NCI-H524 (cell line): ENCODE results near the gene LUZP1.
"Not testable (repeated sequence)": the region's sequence is repeated elsewhere in the genome, so short reads cannot be mapped to it uniquely, and the experiment has no call there.

Experiments
- DNase-seq, 2 experiments: peaks; one replicate each; lab custom pipeline; 2025; lab: John Stamatoyannopoulos, UW

The LUZP1 gene

DNA sequence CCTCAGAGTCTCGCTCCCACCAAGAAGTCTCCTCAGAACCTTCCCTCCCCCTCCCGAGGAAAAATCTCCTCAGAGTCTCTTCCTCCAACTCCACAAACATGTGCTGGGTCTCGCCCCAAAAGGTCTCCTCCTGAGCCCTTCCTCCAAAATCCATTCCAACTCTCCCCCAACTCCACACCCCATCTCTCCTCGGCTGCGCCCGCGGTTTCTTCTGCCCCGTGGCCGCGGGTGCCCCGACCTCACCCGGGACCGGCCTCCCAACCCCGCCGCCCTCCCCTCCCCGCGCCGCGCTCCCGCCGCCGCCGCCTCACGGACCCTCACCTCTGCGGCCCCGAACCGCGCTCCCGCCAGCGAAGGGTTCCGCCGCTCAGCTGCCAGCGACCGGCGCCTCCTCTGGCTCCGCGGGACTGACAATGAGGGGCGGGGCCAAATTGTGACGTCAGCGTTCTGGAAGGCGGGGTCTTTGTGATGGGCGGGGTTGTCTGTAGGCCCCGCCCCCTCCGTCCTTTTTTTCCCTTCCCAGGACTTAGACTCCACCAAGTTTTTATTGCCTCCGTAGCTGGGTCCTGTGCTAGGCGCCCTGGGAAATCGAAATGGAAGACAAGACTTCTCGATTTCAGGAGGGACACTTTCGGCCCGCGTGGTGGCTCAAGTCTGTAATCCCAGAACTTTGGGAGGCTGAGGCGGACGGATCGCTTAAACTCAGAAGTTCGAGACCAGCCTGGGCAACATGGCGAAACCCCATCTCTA lies at the start of gene LUZP1:
Gene LUZP1 (minus strand): TSS at position 412 of the 750 bp plus-strand sequence.
- DNase-seq = peak; percentile 57 to 80

GRCh38 chr1:23217421-23218115 lies 48.9 kb upstream of the LUZP1 start, which contains the start of gene HTR1D:
Gene HTR1D (minus strand): TSS chr1:23217502. CDS start chr1:23194219, 23,283 bp downstream.
- DNase-seq = no peak

DNA sequence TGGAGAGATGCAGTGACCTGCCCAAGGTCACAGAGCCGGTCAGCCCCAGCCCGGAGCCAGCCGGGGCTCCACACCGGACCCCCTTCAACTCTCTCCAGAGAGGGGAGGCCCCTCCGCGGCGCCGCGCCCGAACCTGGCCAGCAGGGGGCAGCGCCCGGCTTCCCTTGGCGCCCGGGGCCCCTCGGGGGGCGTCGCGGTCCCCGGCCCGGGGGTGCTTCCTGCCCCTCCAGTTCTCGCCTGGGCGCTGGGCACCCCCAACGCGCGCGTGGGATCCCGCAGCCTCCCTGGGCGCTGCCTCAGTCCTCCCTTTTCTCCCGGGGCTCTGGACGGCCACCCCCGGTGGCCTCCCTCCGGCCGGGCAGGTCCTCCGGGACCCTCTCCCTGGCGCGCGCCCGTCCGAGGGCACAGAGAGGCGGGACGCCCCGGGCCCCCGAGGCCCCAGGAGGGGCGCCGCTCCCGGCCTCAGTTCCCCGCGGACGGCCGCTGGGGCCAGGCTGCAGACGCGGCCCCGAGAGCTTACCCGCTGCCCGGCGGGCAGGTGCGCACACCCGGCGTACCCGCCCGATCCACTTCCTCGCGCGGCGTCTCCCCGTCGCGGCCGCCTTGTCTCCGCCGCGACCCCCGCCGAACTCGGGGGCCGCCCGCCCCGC lies 48.2 kb upstream of the LUZP1 start:
- peak in 1 of 2 experiments; percentile 21 for DNase-seq

DNA sequence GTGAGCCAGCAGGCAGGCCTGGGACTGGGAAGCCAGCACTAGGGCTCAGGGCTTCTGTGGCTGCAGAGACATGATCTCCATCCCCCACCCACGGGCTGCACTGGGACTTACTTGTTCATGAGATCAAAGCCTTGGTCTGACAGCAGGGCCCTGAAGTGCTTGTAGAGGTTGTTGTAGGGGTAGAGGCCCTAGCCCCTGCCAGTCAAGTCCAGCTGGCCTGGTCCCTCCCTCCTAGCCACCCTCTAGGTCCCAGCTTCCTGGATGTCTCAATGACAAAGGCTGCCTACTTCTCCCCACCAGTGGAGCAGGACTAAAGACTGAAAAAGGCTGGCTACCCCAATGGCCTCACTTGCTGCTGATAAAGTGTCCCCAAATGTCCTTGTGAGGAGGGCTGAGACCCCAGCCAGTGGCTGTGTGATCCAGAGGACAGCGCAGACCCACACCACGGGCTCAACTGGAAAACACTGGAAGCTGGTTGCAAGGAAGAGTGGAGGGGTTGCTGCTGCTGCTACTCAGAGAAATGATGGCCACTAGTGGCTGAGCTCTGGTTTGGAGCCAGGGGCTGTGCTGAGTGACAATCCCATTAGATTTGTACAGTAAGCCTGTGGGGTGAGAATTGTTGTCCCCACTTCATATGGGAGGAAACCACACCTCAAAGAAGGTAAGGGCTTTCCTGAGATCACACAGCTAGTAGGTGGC lies 47.2 kb upstream of the LUZP1 start:
- no peak for DNase-seq

GRCh38 chr1:23215291-23215690 lies 46.6 kb upstream of the LUZP1 start:
- DNase-seq = no peak

GRCh38 chr1:23214640-23215039 lies 46.0 kb upstream of the LUZP1 start:
- DNase-seq = no peak

- no peak for DNase-seq
Measured at GRCh38 chr1:23211955-23212354, 43.3 kb upstream of the LUZP1 start.

- DNase-seq = no peak
Measured at GRCh38 chr1:23210963-23211362, 42.3 kb upstream of the LUZP1 start.

DNA sequence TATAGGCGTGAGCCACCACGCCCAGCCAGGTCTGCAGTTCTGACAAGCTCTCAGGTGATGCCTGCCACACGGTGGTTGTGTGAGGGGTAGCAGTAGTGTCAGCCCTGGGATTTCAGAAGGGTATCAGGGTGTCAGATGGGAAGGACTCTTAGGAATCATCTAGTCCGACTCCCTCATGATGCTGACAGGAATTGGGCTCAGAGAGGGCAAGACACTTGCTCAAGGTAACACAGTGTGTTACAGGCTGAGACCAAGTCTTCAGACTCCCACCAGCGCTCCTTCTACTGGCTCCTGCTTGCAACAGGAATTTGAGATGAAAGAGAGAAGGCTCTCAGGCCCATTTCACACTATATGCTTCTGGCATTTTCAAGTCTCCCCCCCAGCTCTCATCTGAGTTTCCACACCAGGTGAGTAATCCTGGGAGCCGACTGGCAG lies 41.7 kb upstream of the LUZP1 start:
- peak in 1 of 2 experiments; percentile 10 for DNase-seq

DNA sequence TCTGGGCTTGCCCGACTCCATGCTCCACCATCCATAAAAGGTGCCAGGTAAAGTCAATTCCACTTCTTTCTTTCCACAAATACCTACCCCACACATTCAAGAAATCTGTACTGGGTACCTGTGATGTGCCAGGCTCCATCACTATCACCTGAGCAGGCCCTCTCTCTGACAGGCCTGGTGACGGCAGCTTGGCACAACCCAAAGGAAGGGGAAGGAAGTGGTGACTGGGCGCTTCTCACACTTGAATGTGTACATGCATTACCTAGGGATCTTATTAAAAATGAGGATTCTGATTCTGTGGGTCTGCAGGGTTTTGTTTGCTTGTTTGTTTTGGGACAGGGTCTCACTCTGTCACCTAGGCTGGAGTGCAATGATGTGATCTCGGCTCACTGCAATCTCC lies 41.1 kb upstream of the LUZP1 start:
- DNase-seq = no peak

GRCh38 chr1:23208527-23208926 lies 39.9 kb upstream of the LUZP1 start:
- DNase-seq = no peak

DNA sequence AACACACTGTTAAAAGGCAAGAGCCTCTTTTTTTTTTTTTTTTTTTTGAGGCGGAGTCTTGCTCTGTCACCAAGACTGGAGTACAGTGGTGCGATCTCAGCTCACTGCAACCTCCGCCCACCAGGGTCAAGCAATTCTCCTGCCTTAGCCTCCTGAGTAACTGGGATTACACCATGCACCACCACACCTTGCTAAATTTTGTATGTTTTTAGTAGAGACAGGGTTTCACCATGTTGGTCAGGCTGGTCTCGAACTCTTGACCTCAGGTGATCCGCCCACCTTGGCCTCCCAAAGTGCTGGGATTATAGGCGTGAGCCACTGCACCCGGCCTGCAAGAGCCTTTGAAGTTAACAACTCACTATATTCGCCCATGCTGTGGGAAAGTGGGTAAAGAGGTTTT lies 39.1 kb upstream of the LUZP1 start:
- peak; percentile 49 to 51 for DNase-seq

DNA sequence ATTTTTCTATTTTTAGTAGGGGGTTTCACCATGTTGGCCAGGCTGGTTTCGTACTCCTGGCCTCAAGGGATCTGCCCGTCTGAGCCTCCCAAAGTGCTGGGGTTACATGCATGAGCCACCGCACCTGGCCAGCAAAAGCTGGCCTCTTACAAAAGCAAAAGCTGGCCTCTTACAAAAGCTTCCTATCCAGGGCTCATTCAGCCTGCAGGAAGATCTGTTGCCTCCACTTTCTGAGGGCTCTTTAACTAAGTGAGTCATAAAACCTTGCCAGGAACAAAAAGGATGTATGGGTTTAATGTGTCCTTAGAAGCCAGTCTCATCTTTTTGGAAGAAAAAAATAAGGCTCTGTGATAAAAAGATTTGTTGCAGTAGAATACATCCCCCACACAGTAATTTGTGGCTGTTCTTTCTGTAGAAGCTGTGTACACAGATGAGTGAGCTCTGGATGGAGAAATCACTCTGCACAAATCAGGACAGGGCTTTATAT lies 33.6 kb upstream of the LUZP1 start:
- DNase-seq = no peak

DNA sequence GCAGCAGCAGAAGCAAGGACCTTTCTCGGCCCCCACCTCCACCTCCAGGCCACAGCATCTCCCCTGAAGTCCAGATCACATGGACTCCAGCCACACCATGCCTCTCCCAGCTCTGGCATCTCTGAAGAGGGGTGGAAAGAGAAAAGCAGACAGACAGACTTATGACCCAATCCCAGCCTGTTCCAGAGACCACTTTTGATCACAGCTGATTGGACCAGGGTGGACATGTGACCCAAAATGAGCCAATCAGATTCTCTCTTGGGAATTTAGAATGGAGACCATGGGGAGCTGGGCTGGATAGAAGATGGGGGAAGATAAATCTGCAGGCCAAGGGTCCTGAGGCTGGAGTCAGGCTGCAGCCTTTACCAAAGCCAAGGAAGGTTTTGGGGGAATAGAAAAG lies 32.2 kb upstream of the LUZP1 start:
- DNase-seq = no peak

DNA sequence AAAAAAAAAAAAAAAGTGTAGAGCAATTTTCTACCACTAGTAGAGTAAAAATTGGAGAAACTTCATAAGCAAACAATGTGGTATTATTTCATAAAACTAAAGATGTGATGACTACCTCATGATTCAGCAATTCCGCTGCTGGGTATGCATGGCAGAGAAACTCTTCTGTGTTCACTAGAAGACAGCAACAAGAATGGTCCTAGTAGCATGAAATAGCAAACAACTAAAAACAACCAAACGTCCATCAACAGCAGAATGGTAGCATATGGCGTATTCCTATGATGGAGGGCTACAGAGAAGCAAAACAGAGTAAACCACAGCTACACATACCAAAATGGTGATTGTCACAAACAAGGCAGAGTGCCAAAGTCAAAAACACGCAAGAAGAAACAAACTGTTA lies 29.7 kb upstream of the LUZP1 start:
- no peak for DNase-seq

DNA sequence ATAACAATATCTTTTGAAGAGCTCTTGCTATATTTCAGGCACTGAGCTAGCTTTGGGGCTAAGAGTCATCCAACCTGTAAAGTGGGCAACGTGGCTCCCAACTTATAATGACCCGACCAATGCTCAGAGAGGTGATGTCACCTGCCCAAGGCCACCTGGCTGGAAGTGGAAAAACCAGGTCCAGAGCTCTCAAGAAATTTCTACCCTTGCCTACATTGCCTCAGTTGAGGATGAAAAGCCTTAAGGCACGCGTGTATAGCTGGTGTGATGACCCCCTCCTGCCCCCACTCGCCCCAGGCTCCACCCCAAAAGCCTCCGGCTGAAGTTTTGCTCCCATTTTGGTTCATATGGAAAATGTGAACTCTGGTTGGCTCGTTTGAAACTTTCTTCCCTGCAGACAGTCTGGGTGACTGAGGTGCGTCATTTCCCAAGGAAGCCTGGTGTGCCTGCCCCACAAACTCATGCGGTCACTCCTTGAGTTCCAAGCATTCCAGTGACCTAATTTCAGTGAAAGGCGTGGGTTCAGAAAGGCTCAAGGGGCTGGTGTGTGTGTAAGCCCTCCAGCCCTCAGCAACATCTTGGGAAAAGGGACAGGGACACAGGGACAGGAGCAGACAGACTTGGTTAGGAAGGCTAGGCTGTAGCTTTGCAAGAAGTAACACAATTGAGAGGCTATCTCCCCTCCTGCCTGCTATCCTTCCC lies 28.1 kb upstream of the LUZP1 start:
- DNase-seq = no peak

DNA sequence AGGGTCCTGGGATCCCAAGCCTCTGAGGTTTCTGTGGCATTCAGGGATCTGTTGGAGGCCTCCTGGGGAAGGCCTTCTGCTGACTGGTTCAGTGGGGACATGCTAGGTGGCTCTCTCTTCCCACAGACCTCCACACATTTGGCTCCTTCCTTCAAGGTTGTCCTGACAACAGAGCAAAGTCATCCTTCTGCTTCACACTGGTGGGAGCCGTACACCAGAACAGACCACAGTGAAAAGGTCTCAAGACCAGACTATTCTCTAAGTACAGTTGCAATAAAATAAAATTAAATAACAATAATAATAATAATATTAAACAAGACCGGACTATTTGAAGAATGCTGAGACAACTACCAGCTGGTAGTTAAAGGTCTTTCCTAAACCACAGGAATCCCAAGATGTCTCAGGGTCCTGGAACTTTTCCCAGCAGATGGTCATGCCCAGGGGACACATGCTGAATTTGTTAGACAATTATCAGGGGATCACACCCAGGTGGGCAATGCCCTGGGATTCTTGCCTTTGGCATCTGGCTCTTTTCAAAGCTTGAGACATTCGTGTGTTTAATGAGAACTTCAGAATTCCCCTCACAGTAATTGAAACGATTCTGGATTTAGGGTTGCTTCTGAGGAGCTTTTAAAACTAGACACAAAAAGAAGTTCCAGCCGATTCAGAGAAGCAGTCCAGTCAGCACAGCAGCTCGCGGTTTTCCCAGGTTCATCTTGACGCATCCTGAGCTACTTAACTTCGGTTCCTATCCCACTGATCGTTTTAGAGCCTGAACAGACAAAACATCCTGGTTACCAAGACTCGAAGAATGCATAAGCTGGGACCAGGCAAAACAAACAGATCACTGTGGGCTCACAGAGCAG lies 25.7 kb upstream of the LUZP1 start:
- peak; percentile 81 to 87 for DNase-seq

DNA sequence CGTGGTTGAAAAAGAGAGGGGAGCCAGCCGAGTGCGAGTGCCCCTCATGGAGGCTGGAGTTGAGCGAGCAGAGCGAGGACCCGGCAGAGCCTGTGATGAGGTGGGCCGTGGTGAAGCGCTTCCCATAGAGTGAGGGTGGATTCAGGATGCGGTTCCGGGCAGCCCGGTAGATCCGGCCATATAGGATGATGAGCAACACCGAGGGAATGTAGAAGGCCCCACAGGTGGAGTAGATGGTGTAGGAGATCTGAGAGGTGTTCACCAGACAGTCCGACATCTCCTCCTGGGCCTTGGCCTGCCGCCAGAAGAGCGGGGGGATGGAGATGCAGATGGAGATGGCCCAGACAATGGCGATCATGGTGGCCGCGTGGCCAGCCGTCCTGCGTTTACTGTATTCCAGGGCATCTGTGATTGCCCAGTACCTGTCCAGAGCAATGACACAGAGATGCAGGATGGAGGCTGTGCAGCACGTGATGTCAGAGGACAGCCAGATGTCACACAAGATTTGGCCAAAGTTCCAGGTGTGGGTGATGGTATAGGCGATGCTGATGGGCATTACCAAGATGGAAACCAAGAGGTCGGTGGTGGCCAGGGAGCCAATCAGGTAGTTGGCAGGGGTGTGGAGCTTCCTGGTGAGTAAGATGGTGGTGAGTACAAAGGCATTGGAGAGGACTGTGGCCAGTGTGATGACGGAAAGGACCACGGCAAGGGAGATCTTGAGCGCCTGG lies 24.9 kb upstream of the LUZP1 start:
- DNase-seq = no peak

DNA sequence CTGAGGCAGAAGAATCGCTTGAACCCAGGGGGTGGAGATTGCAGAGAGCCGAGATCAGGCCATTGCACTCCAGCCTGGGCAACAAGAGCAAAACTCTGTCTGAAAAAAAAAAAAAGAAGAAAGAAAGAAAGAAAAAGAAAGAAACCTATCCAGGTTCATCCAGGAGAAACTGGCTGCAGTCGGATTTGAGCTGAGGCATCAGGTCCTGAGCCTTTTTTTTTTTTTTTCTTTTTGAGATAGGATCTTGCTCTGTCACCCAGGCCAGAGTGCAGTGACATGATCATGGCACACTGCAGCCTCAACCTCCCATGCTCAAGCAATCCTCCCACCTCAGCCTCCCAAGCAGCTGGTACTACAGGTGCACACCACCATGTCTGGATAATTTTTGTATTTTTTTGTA lies 22.5 kb upstream of the LUZP1 start:
- DNase-seq = no peak

DNA sequence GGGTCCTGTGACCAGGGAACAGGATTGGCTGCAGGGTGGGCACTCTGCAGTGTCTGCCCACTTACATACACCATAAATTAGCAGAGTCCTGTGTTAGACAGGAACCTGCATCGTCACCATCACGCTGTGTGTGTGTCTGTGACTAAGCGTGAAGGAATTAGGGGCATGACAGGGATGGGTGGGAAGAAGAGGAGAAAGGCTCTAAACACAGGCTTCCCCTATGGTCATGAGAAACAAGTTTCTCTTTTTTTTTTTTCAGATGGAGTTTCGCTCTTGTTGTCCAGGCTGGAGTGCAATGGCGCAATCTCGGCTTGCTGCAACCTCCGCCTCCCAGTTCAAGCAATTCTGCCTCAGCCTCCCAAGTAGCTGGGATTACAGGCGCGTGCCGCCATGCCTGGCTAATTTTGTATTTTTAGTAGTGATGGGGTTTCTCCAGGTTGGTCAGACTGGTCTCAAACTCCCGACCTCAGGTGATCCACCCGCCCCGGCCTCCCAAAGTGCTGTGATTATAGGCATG lies 20.3 kb upstream of the LUZP1 start:
- DNase-seq = not testable (repeated sequence)
